Liver (tissue), 9 donors: ENCODE data around the gene DNAJC8. TPM values are rescaled to one million over a fixed set of nuclear protein-coding genes. Genes with fewer than 3 reads are reported as not detected.

ENCODE experiments used
- DNase-seq: peaks from one replicate; pipeline ENCODE4 v3.0.0-alpha.2; 2017; ENCODE audit warnings: low spot score
- H3K27ac ChIP-seq, 2 donors: one replicate each; pipeline ENCODE4 v1.7.0; 2013; ENCODE audit warnings: inconsistent platforms in 2 of 2, low read length in 2 of 2, control low read depth in 1 of 2, low read depth in 1 of 2, mild to moderate bottlenecking in 1 of 2
- H3K27me3 ChIP-seq, 4 donors: one replicate each; pipeline versions ENCODE4 v1.6.1 to v1.7.0; 2013; ENCODE audit warnings: low read length in 3 of 4, inconsistent platforms in 1 of 4, mild to moderate bottlenecking in 1 of 4, moderate library complexity in 1 of 4; ENCODE audit not compliant: control insufficient read depth in 4 of 4, insufficient read depth in 4 of 4
- H3K36me3 ChIP-seq, 4 donors: one replicate each; pipeline versions ENCODE4 v1.6.1 to v1.7.0; 2013; ENCODE audit warnings: low read length in 3 of 4, mild to moderate bottlenecking in 3 of 4, low read depth in 1 of 4, moderate library complexity in 1 of 4; ENCODE audit not compliant: control insufficient read depth in 4 of 4, insufficient read depth in 3 of 4
- H3K4me1 ChIP-seq, 4 donors: one replicate each; pipeline versions ENCODE4 v1.6.1 to v1.7.0; 2013; ENCODE audit warnings: low read length in 3 of 4, mild to moderate bottlenecking in 3 of 4, moderate library complexity in 1 of 4; ENCODE audit not compliant: control insufficient read depth in 4 of 4, insufficient read depth in 4 of 4
- H3K4me3 ChIP-seq, 3 donors: one replicate each; pipeline versions ENCODE4 v1.6.1 to v1.7.0; 2013; ENCODE audit warnings: low read length in 3 of 3, control low read depth in 1 of 3, low read depth in 1 of 3, mild to moderate bottlenecking in 1 of 3
- H3K9ac ChIP-seq, 2 donors: one replicate each; pipeline ENCODE4 v1.7.0; 2013; ENCODE audit warnings: low read length in 2 of 2, mild to moderate bottlenecking in 2 of 2, moderate library complexity in 2 of 2, control low read depth in 1 of 2, low read depth in 1 of 2
- H3K9me3 ChIP-seq, 4 donors: one replicate each; pipeline versions ENCODE4 v1.6.1 to v1.7.0; 2013; ENCODE audit warnings: low read length in 3 of 4; ENCODE audit not compliant: control insufficient read depth in 4 of 4
- FOXA2 ChIP-seq: IDR thresholded peaks from 2 replicates; pipeline ENCODE4 v1.6.1; 2016; ENCODE audit warnings: antibody characterized with exemption
- HNF4G ChIP-seq: IDR thresholded peaks from 2 replicates; pipeline ENCODE4 v1.6.1; 2016; ENCODE audit warnings: antibody characterized with exemption
- MAX ChIP-seq: IDR thresholded peaks from 2 replicates; pipeline ENCODE4 v1.6.1; 2016; ENCODE audit warnings: antibody characterized with exemption
- NR2F2 ChIP-seq: IDR thresholded peaks from 2 replicates; pipeline ENCODE4 v1.6.1; 2016; ENCODE audit warnings: antibody characterized with exemption
- REST ChIP-seq: IDR thresholded peaks from 2 replicates; pipeline ENCODE4 v1.6.1; 2016; ENCODE audit warnings: antibody characterized with exemption, mild to moderate bottlenecking
- YY1 ChIP-seq: IDR thresholded peaks from 2 replicates; pipeline ENCODE4 v1.6.1; 2016; ENCODE audit warnings: antibody characterized with exemption, mild to moderate bottlenecking
- WGBS: extraction: QIAGEN DNeasy Blood & Tissue Kit; methylation state at CpG from one replicate; pipeline ENCODE4 v1.1.7; 2013; 5-methylcytosine and 5-hydroxymethylcytosine counted together
- polyA plus RNA-seq, 2 donors: library from polyadenylated mRNA; stranded (reverse) in 1 of 2; unstranded in 1 of 2; fragments of 200-250 nt in 1 of 2; fragments of >200 nt in 1 of 2; fragmentation: Nextera tagmentation in 1 of 2; extraction: Ambion mirVana in 1 of 2; gene quantifications; one replicate each; pipeline versions ENCODE4 v1.2.1 to v1.2.3, GENCODE V29; 2013 to 2015
- total RNA-seq, 2 donors: library from RNA; depleted of rRNA; stranded (reverse); fragments of >200 nt; gene quantifications; one replicate each; pipeline ENCODE4 v1.2.3, GENCODE V29; 2014
- TF ChIP-seq, protein P1 (sequence below): IDR thresholded peaks from 2 replicates; pipeline ENCODE4 v1.6.1; 2016; ENCODE audit warnings: antibody characterized with exemption
- donor health status: healthy.
- donor health status: healthy.
- donor health status: healthy.
- donor health status: healthy.
- donor health status: healthy.

The DNAJC8 gene
- total and polyA plus RNA-seq, 4 donors, result 14.9 to 38.6 (median 25.2) TPM

DNA sequence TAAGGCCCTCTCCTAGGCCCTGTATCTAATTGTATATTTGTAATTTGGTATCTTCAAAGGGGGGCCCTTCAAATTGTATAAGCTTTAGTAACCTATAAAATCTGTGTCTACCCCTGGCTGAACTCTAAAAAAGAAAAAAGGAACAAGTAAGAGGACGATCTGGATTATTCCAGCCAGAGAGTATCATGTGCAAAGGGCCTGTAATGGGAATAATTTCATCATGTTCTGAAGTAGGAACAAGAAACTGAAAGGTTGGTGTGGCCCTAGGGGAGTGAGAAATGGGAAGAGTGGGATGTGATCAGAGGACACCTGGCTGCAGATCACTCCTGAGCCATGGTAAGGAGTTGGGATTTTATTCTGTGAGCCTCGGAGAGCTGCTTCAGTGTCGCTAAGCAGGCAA is 71.1 kb downstream of the DNAJC8 start (continued):
- TF ChIP-seq REST, result no peak
- no peak for TF ChIP-seq HNF4G

DNA sequence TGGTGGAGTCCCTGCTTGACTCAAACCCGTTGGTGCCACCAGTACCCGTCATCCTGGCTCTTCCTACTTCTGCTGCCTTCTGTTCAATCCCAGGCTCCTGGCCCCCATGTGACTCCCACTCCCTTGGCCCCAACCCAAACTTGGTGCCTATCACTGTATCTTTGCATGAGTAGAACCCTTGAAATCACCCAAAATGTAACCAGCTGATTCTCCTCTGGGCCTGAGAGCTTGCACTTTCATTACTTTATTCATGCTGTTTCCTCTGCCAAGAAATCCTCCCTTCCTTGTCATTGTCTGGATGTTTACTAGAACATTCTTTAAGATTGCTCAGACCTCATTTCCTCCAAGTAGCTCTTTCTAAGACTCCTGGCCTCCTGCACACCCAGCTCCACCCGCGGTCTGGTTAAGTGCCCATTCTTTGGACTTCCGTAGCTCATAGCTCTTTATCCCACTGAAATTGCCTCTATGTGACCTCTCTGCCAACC is 72.0 kb downstream of the DNAJC8 start:
- peaks cover 0 to 3% (median 0%) of the 10 kb centered on the region in 4 donors for H3K4me1 ChIP-seq
- TF ChIP-seq REST (no peak), NR2F2 (peak; percentile 67), FOXA2 (no peak)

DNA sequence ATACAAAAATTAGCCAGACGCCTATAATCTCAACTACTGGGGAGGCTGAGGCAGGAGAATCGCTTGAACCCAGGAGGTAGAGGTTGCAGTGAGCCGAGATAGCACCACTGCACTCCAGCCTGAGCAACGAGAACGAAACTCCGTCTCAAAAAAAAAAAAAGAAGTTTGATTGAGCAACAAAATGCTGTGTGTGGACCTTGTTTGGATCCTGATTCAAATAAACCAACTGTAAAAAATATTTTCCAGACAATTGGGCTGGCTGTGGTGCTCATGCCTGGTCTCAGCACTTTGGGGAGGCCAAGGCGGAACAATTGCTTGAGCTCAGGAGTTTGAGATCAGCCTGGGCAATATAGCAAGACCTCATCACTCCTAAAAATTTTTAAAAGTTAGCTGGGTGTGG is 73.1 kb downstream of the DNAJC8 start:
- no peak overlapping the region for H3K4me3 ChIP-seq
- H3K36me3 ChIP-seq, result no peaks in the 10 kb centered on the region
- DNase-seq, result no peak
- 82% methylated on average over 7 of the region's 7 CpGs for WGBS
- H3K27ac ChIP-seq, result no peak overlapping the region
- H3K4me1 ChIP-seq, result peaks cover 0 to 6% (median 2%) of the 10 kb centered on the region in 4 donors
- no peaks in the 10 kb centered on the region for H3K27me3 ChIP-seq
- no peaks in the 10 kb centered on the region for H3K9me3 ChIP-seq
- no peak overlapping the region for H3K9ac ChIP-seq
- TF ChIP-seq, protein P1, sequence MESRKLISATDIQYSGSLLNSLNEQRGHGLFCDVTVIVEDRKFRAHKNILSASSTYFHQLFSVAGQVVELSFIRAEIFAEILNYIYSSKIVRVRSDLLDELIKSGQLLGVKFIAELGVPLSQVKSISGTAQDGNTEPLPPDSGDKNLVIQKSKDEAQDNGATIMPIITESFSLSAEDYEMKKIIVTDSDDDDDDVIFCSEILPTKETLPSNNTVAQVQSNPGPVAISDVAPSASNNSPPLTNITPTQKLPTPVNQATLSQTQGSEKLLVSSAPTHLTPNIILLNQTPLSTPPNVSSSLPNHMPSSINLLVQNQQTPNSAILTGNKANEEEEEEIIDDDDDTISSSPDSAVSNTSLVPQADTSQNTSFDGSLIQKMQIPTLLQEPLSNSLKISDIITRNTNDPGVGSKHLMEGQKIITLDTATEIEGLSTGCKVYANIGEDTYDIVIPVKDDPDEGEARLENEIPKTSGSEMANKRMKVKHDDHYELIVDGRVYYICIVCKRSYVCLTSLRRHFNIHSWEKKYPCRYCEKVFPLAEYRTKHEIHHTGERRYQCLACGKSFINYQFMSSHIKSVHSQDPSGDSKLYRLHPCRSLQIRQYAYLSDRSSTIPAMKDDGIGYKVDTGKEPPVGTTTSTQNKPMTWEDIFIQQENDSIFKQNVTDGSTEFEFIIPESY, result no peak
- TF ChIP-seq YY1 (no peak), MAX (no peak)

More for the DNA sequence above, 72.0 kb downstream of the DNAJC8 start:
- Histone ChIP-seq H3K9me3 (no peaks in the 10 kb centered on the region), H3K27ac (peak overlapping the region in 1 of 2 donors; percentile 9), H3K4me3 (no peak overlapping the region), H3K9ac (no peak overlapping the region), H3K27me3 (no peaks in the 10 kb centered on the region), H3K36me3 (no peaks in the 10 kb centered on the region)
- no peak for DNase-seq
- WGBS, result 78% methylated on average over 5 of the region's 5 CpGs
